Naive B cell (primary cell): ENCODE data around the gene IGSF10. TPM values are rescaled to one million over a fixed set of nuclear protein-coding genes. Genes with fewer than 3 reads are reported as not detected.

Experiments used
- ATAC-seq, 2 donors: fragments of 150-1000 bp; cut with Tn5 transposase; 2 replicates each; pipeline ENCODE4 v1.10.0; 2021; ENCODE audit warnings: low read depth in 2 of 2, mild to moderate bottlenecking in 2 of 2, moderate library complexity in 2 of 2
- DNase-seq: peaks from one replicate; pipeline ENCODE4 v3.0.0; 2022
- H3K27ac Mint-ChIP-seq, 6 donors: one replicate each; pipeline ENCODE4 v1.8.0; 2020 to 2022; ENCODE audit warnings: mild to moderate bottlenecking in 6 of 6, mixed read lengths in 6 of 6, moderate library complexity in 5 of 6, inconsistent platforms in 2 of 6
- H3K27me3 Mint-ChIP-seq, 3 donors: one replicate each; pipeline ENCODE4 v1.8.0; 2021 to 2022; ENCODE audit warnings: mixed read lengths in 3 of 3, mild to moderate bottlenecking in 1 of 3
- H3K36me3 Mint-ChIP-seq, 2 donors: one replicate each; pipeline ENCODE4 v1.8.0; 2020 to 2022; ENCODE audit warnings: mixed read lengths in 2 of 2, inconsistent platforms in 1 of 2, mild to moderate bottlenecking in 1 of 2
- H3K4me1 Mint-ChIP-seq, 3 donors: one replicate each; pipeline ENCODE4 v1.8.0; 2020 to 2022; ENCODE audit warnings: mixed read lengths in 3 of 3, inconsistent platforms in 1 of 3, mild to moderate bottlenecking in 1 of 3, moderate library complexity in 1 of 3
- H3K4me3 Mint-ChIP-seq, 8 donors: one replicate each; pipeline ENCODE4 v1.8.0; 2020 to 2022; ENCODE audit warnings: mild to moderate bottlenecking in 8 of 8, mixed read lengths in 8 of 8, moderate library complexity in 8 of 8, inconsistent platforms in 2 of 8
- H3K9me3 Mint-ChIP-seq, 7 donors: one replicate each; pipeline ENCODE4 v1.8.0; 2020 to 2022; ENCODE audit warnings: mixed read lengths in 7 of 7, mild to moderate bottlenecking in 5 of 7, inconsistent platforms in 2 of 7, moderate library complexity in 1 of 7
- polyA plus RNA-seq, 6 donors: library from polyadenylated mRNA; unstranded; fragments of 300-500 nt; fragmentation: Illumina TruSeq; gene quantifications; one replicate each; pipeline ENCODE4 v1.2.3, GENCODE V29; 2021; ENCODE audit warnings: low read depth in 6 of 6

The IGSF10 gene
- polyA plus RNA-seq, 6 donors from 2014 or later: not detected

GRCh38 chr3:151479452-151479851 lies 18.6 kb upstream of the IGSF10 start:
- H3K4me3 Mint-ChIP-seq: no peak overlapping the region
- ATAC-seq (no peak), DNase-seq (no peak)
- peaks cover 8 to 24% (median 21%) of the 10 kb centered on the region in 7 donors for H3K9me3 Mint-ChIP-seq
- H3K27me3 Mint-ChIP-seq: peaks cover 0 to 7% (median 0%) of the 10 kb centered on the region in 3 donors
- no peaks in the 10 kb centered on the region for H3K4me1 Mint-ChIP-seq
- no peak overlapping the region for H3K27ac Mint-ChIP-seq
- H3K36me3 Mint-ChIP-seq: peaks cover 8 to 12% of the 10 kb centered on the region in 2 donors

GRCh38 chr3:151478335-151478697 lies 17.5 kb upstream of the IGSF10 start:
- peaks cover 8 to 12% of the 10 kb centered on the region in 2 donors for H3K36me3 Mint-ChIP-seq
- H3K27ac Mint-ChIP-seq: no peak overlapping the region
- DNase-seq (no peak), ATAC-seq (no peak)
- peaks cover 8 to 20% (median 18%) of the 10 kb centered on the region in 7 donors for H3K9me3 Mint-ChIP-seq
- H3K4me1 Mint-ChIP-seq: no peaks in the 10 kb centered on the region
- H3K4me3 Mint-ChIP-seq: no peak overlapping the region
- H3K27me3 Mint-ChIP-seq: peaks cover 0 to 7% (median 0%) of the 10 kb centered on the region in 3 donors

- H3K27me3 Mint-ChIP-seq: peaks cover 0 to 7% (median 0%) of the 10 kb centered on the region in 3 donors
- H3K27ac Mint-ChIP-seq: no peak overlapping the region
- no peak for DNase-seq
- H3K36me3 Mint-ChIP-seq: peaks cover 8 to 12% of the 10 kb centered on the region in 2 donors
- no peak overlapping the region for H3K4me3 Mint-ChIP-seq
- H3K4me1 Mint-ChIP-seq: no peaks in the 10 kb centered on the region
- ATAC-seq: no peak
- H3K9me3 Mint-ChIP-seq: peaks cover 8 to 15% (median 13%) of the 10 kb centered on the region in 7 donors
These were observed 16.9 kb upstream of the IGSF10 start for GRCh38 chr3:151477591-151478334.

GRCh38 chr3:151476344-151477018 lies 15.6 kb upstream of the IGSF10 start:
- Mint-ChIP-seq H3K4me1 (no peaks in the 10 kb centered on the region), H3K9me3 (peaks cover 0 to 4% (median 2%) of the 10 kb centered on the region in 7 donors), H3K27me3 (peaks cover 0 to 7% (median 0%) of the 10 kb centered on the region in 3 donors), H3K27ac (no peak overlapping the region), H3K36me3 (no peaks in the 10 kb centered on the region), H3K4me3 (no peak overlapping the region)
- DNase-seq (no peak), ATAC-seq (no peak)

- ATAC-seq (peak; percentile 45 to 53), DNase-seq (peak; percentile 33)
- Mint-ChIP-seq H3K4me3 (no peak overlapping the region), H3K9me3 (no peaks in the 10 kb centered on the region), H3K27me3 (peaks cover 0 to 4% (median 0%) of the 10 kb centered on the region in 3 donors), H3K27ac (no peak overlapping the region), H3K4me1 (peaks cover 5 to 14% (median 5%) of the 10 kb centered on the region in 3 donors), H3K36me3 (no peaks in the 10 kb centered on the region)
These were observed 7.5 kb upstream of the IGSF10 start for GRCh38 chr3:151468284-151468917.

GRCh38 chr3:151467069-151467468 lies 6.2 kb upstream of the IGSF10 start:
- Mint-ChIP-seq H3K4me1 (peaks cover 5 to 14% (median 5%) of the 10 kb centered on the region in 3 donors), H3K27ac (peak overlapping the region in 2 of 6 donors; percentile 43 to 46), H3K4me3 (no peak overlapping the region), H3K9me3 (no peaks in the 10 kb centered on the region), H3K27me3 (peaks cover 2 to 7% (median 3%) of the 10 kb centered on the region in 3 donors), H3K36me3 (no peaks in the 10 kb centered on the region)
- peak; percentile 87 to 96 for ATAC-seq
- DNase-seq: peak; percentile 31

GRCh38 chr3:151462991-151463390 lies 2.1 kb upstream of the IGSF10 start:
- no peaks in the 10 kb centered on the region for H3K9me3 Mint-ChIP-seq
- H3K27me3 Mint-ChIP-seq: peaks cover 10 to 22% (median 22%) of the 10 kb centered on the region in 3 donors
- DNase-seq (no peak), ATAC-seq (no peak)
- H3K4me3 Mint-ChIP-seq: no peak overlapping the region
- H3K4me1 Mint-ChIP-seq: peaks cover 5 to 20% (median 10%) of the 10 kb centered on the region in 3 donors
- H3K36me3 Mint-ChIP-seq: no peaks in the 10 kb centered on the region
- H3K27ac Mint-ChIP-seq: no peak overlapping the region

GRCh38 chr3:151462278-151462780 lies 1.5 kb upstream of the IGSF10 start:
- no peak for DNase-seq
- ATAC-seq: no peak
- no peaks in the 10 kb centered on the region for H3K9me3 Mint-ChIP-seq
- no peaks in the 10 kb centered on the region for H3K36me3 Mint-ChIP-seq
- peaks cover 5 to 15% (median 8%) of the 10 kb centered on the region in 3 donors for H3K4me1 Mint-ChIP-seq
- H3K27ac Mint-ChIP-seq: peak overlapping the region in 1 of 6 donors; percentile 61
- H3K4me3 Mint-ChIP-seq: no peak overlapping the region
- peaks cover 10 to 22% (median 22%) of the 10 kb centered on the region in 3 donors for H3K27me3 Mint-ChIP-seq

GRCh38 chr3:151460228-151460627 lies 633 bp downstream of the IGSF10 start:
- H3K4me1 Mint-ChIP-seq: peaks cover 0 to 8% (median 5%) of the 10 kb centered on the region in 3 donors
- ATAC-seq: no peak
- no peak for DNase-seq
- H3K27ac Mint-ChIP-seq: no peak overlapping the region
- peaks cover 10 to 22% (median 22%) of the 10 kb centered on the region in 3 donors for H3K27me3 Mint-ChIP-seq
- H3K4me3 Mint-ChIP-seq: peak overlapping the region; percentile 39 to 79 (median 66)
- H3K36me3 Mint-ChIP-seq: no peaks in the 10 kb centered on the region
- H3K9me3 Mint-ChIP-seq: no peaks in the 10 kb centered on the region

- H3K27ac Mint-ChIP-seq: no peak overlapping the region
These were observed 1.5 kb downstream of the IGSF10 start for GRCh38 chr3:151459358-151459757.

GRCh38 chr3:151456065-151456464 lies 4.8 kb downstream of the IGSF10 start:
- Mint-ChIP-seq H3K27me3 (peaks cover 0 to 9% (median 7%) of the 10 kb centered on the region in 3 donors), H3K36me3 (no peaks in the 10 kb centered on the region), H3K4me3 (no peak overlapping the region), H3K4me1 (peaks cover 0 to 6% (median 5%) of the 10 kb centered on the region in 3 donors), H3K27ac (no peak overlapping the region), H3K9me3 (no peaks in the 10 kb centered on the region)
- ATAC-seq: no peak
- no peak for DNase-seq

More at GRCh38 chr3:151459358-151459757, 1.5 kb downstream of the IGSF10 start:
- ATAC-seq: no peak
- Mint-ChIP-seq H3K4me3 (no peak overlapping the region), H3K4me1 (peaks cover 0 to 8% (median 5%) of the 10 kb centered on the region in 3 donors), H3K36me3 (no peaks in the 10 kb centered on the region), H3K9me3 (no peaks in the 10 kb centered on the region), H3K27me3 (peaks cover 10 to 22% (median 20%) of the 10 kb centered on the region in 3 donors)
- DNase-seq: no peak

GRCh38 chr3:151452841-151453240 lies 8.0 kb downstream of the IGSF10 start:
- Mint-ChIP-seq H3K4me3 (no peak overlapping the region), H3K27me3 (peaks cover 0 to 4% (median 0%) of the 10 kb centered on the region in 3 donors), H3K36me3 (no peaks in the 10 kb centered on the region), H3K27ac (peak overlapping the region in 1 of 6 donors; percentile 26), H3K4me1 (no peaks in the 10 kb centered on the region), H3K9me3 (no peaks in the 10 kb centered on the region)
- no peak for DNase-seq
- no peak for ATAC-seq

- no peaks in the 10 kb centered on the region for H3K36me3 Mint-ChIP-seq
- ATAC-seq: no peak
- H3K27ac Mint-ChIP-seq: no peak overlapping the region
- H3K4me1 Mint-ChIP-seq: no peaks in the 10 kb centered on the region
- no peak for DNase-seq
- H3K27me3 Mint-ChIP-seq: peaks cover 0 to 4% (median 0%) of the 10 kb centered on the region in 3 donors
- no peaks in the 10 kb centered on the region for H3K9me3 Mint-ChIP-seq
- H3K4me3 Mint-ChIP-seq: no peak overlapping the region
These were observed 8.5 kb downstream of the IGSF10 start for GRCh38 chr3:151452368-151452767.
